OCI-LY1 (cell line): ENCODE data around the gene ARHGEF11.

ENCODE experiments used
- EZH2 ChIP-seq: fragments of 200-600 bp; sonication (generic), shearing (Covaris generic); IDR thresholded peaks from 2 replicates; pipeline ENCODE4 v1.8.0; 2017; ENCODE audit warnings: borderline replicate concordance, mixed run types, mild to moderate bottlenecking, antibody characterized with exemption, low read length, moderate library complexity, mixed read lengths
- TF ChIP-seq, protein P1 (sequence below): fragments of 200-600 bp; sonication (generic), shearing (Covaris generic); IDR thresholded peaks from 2 replicates; pipeline ENCODE4 v1.5.1; 2017; ENCODE audit warnings: mild to moderate bottlenecking, antibody characterized with exemption, low read length, moderate library complexity, mixed read lengths

DNA sequence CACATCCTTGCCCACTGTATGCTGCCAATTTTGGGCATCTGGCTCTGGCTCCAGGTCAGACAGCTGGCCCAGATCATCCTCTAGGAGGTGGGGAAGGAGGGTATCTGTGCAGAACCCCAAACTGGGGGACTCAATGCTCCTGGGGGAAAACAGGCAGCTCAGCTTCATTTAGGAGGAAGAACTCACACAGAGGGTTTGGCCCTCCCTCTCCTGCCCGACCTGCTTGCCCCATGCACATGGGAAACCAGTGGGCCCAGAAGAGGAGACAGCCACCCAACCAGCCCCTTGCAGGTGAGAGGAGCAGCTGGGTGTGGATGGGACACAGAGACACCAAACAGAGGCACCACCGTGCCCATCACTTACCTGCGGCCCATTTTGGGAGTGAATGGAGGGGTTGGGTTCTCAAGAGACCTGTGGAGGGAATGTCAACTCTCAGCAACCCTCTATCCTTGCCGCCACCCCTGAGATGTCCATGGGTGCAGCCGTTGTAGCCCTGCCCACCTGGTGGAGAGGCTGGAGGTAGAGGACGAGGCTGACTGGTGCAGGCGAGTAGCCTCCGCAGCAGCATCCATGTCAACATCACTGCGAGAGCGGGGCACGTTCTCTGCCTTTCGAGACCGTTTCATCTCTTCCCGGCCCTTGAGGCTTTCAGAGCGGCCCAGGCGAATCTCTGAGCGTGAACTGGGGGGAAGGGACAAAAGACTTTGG is 97.6 kb downstream of the ARHGEF11 start:
- TF ChIP-seq, protein P1, sequence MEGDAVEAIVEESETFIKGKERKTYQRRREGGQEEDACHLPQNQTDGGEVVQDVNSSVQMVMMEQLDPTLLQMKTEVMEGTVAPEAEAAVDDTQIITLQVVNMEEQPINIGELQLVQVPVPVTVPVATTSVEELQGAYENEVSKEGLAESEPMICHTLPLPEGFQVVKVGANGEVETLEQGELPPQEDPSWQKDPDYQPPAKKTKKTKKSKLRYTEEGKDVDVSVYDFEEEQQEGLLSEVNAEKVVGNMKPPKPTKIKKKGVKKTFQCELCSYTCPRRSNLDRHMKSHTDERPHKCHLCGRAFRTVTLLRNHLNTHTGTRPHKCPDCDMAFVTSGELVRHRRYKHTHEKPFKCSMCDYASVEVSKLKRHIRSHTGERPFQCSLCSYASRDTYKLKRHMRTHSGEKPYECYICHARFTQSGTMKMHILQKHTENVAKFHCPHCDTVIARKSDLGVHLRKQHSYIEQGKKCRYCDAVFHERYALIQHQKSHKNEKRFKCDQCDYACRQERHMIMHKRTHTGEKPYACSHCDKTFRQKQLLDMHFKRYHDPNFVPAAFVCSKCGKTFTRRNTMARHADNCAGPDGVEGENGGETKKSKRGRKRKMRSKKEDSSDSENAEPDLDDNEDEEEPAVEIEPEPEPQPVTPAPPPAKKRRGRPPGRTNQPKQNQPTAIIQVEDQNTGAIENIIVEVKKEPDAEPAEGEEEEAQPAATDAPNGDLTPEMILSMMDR, result no peak
- no peak for TF ChIP-seq EZH2
